ENCODE results near the gene MED13.
"Not testable (repeated sequence)": the region's sequence is repeated elsewhere in the genome, so short reads cannot be mapped to it uniquely, and the experiment has no call there.

Gene MED13

DNA sequence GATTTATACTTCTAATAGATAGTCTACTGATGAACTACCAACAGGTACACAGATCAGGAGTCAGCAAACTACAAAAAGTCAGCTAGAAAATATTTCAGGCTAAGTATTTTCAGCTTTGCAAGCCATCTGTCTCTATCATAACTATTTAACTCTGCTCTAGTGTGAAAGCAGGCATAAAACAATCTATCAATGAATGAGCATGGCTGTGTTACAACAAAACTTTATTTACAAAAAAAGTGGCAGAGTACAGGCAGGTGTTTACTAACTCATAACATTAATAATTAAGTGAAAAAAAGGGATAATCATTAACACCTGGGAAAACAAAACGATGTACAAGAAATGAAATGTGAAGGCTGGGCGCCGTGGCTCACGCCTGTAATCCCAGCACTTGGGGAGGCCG is 15.8 kb downstream of the MED13 start:
- no peak for DNase-seq

DNA sequence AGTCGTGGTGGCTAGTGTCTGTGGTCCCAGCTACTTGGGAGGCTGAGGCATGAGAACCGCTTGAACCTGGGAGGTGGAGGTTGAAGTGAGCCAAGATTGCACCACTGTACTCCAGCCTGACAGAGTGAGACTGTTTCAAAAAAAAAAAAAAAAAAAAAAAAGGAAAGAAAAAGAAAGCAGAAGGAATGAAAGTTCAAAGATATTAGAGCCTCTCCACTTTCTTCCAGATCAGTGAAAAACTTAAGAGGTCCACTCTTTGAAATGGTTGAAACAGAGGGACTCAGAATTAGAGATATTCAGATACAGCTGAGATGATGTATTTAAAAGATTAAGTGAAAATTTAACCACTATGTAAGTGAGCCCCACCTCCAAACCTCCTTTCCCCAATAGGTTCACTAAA is 16.8 kb downstream of the MED13 start:
- DNase-seq: no peak

DNA sequence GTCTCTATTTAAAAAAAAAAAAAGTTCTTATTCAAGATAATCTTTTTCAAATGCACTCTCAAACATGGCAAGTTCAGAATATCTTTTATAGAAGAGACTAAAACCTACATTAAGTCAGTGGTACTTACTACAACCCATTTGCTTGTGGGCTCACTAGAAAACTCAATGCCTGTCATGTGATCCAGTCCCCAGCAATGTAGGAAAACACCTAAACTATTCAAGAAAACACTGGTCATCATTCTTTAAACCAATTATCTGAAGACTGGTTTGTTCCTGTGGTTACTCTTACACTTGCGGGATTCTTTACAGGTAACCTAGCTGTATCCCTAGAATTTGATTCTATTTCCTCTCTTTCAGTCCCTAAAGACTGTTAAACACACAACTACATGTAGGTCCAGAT is 19.6 kb downstream of the MED13 start:
- DNase-seq: no peak

DNA sequence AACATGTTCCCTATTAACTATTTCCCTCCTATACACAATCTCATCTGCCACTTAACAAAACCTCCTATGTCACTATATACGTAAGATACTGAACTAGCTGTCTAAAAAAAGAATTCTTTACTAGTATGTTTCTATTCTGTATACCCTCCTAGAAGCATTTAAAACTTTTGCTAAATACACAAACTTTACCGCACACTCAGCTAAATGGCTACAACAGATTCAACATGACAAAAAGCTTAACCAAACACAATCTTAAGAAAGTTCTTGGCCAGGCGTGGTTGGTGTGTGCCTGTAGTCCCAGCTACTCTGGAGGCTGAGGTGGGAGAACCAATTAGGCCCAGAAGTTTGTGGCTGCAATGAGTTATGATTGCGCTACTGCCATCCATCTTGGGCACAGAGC is 20.0 kb downstream of the MED13 start:
- DNase-seq: no peak

DNA sequence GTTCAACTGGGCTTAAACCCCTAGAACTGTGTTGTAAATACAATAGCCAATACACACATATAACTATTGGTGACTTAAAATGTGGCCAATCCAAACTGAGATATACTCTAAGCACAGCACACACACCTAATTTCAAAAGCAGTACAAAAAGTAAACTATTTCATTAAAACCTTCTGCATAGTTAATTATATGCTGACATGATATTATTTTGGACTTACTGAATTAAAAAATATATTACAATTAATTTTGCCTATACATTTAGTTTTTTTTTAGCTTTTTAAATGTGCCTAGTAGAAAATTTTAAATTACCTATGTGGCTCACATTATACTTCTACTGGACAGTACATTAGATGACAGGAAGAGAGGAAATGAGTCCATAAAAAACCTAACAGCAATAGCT is 21.5 kb downstream of the MED13 start:
- DNase-seq: no peak

DNA sequence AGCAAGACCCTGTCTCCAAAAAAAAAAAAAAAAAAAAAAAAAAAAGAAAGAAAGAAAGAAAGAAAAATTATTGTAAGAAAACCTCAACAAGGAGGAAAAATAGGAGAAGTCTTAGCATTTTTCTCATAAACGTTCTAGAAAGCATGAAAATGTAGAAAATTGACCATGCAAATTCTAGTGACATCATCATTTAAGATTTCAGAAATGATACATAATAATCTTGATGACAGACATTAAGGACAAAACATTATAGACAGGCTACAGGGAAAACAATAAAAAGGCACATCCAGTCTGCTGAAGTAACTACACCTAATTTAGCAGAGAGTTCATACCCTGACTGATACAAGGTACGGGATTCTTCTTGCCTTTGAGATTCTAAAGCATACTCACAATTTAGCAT is 21.9 kb downstream of the MED13 start:
- DNase-seq: no peak

DNA sequence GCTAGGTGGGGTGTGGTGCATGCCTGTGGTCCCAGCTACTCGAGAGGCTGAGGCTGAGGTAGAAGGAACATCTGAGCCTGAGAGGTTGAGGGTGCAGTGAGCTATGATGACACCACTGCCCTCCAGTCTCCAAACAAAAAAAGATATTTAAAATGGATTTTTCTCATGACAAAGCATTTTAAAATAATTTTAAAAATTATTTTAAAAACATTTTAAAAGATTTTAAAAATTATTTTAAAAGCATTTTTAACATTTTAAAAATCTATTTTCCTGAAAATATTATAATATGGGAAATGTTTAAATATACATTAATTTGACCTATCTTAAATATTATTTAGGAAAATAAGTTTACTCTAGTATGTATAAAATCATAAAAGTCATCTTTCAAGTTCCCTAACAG is 26.8 kb downstream of the MED13 start:
- no peak for DNase-seq

DNA sequence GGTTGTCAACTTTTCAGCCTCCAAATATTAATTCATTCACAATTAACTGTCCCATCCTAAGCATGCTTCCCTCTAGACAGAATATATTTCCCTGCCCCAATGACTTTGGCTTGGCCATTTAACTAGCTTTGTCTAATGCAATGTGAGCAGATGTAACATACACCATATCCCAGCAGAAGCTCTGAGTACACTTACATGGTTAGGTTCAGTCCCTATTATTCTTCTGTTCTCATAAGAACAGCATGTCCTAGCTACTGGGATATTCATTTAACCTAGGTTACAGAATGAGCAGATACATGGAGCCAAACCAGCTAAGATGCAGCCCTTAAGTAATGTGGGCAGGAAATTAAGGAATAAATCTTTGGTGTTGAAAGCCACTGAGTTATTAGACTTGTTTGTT is 31.8 kb downstream of the MED13 start:
- DNase-seq: no peak

DNA sequence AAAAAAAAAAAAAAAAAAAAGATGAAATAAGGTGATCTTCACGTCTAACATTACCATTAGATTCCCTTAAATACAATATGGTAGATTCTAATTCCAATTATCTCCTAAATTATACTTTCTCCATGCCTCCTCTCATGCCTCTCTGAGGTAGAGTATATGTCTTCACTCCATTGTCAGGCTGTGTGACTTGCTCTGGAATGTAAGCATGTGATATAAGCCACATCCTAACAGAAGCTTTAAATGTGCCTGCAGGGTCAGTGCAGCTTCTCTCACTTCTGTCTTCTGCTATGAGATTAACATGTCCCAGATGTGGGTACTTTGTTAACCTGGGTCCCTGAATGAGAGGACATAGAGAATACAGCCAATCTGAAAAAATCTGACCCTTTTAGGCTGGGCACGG is 32.6 kb downstream of the MED13 start:
- DNase-seq: no peak

DNA sequence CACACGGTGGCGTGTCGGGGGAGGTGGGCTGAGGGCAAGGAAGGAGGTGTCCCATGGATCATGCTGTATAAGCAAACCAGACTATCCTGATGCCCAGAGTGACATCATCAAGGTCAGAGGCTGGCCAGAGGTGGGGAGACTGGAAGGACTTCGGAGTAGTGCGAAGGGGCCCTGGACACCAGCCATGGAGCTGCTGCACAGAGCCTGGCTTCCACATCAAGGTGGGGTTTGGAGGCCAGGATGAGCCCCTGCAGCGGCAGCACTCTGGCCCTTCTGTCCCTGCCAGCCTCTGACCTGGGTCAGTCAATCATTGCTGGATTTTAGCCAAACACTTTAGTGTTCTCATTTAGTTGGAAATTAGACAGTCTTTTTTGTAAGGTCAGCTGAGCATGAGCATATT is 34.8 kb downstream of the MED13 start:
- no peak for DNase-seq

DNA sequence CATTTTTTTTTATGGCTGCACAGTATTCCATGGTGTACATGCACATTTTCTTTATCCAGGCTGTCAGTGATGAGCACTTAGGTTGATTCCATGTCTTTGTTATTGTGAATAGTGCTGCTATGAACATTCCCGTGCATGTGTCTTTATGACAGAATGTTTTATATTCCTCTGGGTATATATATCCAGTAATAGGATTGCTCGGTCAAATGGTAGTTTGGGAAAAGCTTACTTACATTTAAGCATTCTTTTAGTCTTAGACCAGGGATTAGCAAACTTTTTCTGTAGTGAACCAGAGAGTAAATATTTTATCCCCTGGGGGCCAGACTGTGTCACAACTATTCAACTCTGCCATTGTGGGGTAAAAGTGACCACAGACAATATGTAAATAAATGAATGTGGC is 40.2 kb downstream of the MED13 start:
- no peak for DNase-seq

DNA sequence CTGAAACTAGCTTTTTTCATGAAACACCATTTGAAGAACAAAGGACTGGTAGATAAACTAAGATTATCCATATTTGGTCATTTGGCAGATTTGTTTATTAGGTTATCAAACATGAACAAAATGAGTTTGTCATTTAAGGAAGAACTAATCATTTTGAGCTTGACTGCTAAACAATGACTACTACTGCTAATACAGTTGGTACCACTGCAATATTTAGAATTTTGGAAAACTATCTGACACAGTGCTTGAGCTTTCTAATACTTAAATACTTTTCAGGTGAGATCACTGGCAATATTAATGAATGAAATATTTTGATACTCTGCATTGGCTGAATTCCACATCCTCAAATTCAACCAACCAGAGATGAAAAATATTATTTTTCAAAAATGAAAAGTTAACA is 47.2 kb downstream of the MED13 start:
- no peak for DNase-seq

DNA sequence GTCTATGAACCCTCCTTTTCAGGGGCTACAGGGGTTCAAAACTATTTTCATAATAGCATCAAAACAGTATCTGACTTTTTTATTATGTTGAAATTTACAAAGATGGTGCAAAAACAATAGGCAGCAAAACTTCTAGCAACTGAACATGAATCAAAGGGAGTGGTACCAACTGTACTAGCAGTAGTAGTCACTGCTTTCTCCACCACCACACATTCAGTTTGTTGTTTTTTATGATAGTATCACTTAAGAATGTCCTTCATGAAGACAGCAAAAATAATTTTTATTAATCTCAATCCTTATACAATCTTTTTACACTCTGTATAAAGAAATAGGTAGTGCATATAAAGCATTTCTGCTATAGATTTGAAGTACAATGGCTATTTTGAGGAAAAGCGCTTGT is 47.6 kb downstream of the MED13 start:
- no peak for DNase-seq

DNA sequence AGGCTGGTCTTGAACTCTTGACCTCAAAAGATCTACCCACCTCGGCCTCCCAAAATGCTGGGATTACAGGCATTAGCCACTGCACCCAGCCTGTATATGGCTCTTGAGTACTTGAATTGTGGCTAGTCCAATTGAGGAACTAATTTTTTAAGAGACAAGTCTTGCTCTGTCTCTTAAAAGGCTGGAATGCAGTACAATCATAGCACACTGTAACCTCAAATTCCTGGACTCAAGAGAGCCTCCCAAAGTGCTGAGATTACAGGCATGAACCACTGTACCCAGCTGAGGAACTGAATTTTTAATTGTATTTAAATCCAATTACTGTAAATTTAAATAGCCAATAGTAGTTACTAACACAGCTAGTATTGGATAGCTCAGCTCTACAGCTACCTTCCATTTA is 50.6 kb downstream of the MED13 start:
- no peak for DNase-seq

DNA sequence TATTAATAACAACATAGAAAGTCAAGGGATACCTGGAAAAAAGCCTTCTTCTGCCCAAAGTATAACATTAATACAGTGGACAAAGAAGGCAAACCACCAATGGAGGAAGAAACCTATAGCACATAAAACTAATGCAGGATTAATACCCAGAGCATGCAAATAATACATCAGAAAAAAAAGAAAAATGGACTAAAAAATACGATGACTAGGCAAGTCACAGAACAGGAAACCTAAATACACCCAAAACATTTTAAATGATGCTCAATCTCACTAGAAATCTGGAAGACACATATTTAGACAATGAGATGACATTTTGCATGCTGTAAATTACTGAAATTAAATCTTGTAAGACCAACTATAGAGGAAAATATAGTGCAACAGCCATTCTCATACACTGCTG is 55.9 kb downstream of the MED13 start:
- DNase-seq: no peak

DNA sequence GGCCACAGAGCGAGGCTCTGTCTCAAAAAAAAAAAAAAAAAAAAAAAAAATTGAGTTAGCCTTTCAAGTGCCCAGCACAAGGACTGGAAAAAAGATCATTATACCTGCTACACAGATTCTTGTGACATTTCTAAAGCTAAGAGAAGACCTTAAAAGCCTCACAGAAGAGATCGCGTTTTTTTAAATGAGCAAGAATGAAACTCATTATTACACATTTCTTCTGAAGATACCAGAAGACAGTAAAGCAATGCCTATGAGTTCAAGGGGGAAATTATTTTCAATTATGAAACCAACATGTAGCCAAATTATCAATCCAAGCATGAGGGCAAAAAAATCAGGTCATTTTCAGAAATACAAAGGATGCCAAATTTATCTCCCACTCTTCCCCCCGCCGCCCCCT is 56.8 kb downstream of the MED13 start:
- DNase-seq: no peak

DNA sequence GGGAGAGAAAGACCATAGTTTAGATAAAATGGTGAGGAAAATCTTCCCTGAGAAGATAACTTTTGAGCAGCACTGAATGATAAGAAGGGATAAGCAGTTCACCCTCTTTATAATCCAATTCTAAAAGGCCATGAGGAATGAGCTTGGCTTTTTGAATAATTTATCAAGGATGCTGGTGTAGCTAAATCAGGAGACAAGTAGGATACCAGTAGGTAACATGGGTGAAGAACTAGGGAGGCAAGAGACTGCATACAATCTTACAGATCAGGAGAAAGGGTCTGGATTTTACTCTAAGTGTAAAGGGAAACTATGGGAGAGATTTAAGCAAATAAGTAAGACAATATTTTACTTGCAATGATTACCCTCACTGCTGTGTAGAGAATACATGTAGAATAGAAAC is 60.7 kb downstream of the MED13 start:
- DNase-seq: no peak

DNA sequence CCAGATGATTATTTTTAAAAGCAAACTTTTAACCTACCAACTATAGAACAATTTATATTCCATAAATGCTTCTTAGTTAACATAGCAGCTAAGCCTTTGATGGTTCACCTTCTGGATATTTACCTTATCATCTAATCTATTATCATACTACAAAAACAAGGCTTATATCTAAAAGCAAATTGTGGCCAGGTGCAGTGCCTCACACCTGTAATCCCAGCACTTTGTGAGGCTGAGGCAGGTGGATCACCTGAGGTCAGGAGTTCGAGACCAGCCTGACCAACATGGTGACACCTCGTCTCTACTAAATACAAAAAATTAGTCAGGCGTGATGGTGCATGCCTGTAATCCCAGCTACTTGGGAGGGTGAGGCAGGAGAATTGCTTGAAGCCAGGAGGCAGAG is 61.9 kb downstream of the MED13 start:
- DNase-seq: not testable (repeated sequence)

DNA sequence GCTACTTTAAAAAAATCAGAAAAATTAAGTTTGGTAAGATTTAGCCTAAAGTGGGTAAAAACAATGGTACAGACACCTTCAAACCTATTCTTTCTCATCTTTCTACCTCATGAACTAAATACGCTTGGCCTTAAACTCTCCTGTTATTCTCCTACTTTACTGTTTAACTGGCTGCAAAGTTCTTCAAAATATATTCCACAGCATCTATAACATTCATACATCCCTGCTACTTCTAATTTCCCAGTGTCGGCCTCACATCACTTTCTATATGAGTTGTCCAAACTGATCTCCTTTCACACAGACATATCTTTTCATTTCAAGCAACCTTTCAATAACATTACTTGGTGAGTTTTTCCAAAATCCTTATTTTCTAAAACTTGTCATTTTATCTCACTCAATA is 64.0 kb downstream of the MED13 start:
- DNase-seq: no peak

DNA sequence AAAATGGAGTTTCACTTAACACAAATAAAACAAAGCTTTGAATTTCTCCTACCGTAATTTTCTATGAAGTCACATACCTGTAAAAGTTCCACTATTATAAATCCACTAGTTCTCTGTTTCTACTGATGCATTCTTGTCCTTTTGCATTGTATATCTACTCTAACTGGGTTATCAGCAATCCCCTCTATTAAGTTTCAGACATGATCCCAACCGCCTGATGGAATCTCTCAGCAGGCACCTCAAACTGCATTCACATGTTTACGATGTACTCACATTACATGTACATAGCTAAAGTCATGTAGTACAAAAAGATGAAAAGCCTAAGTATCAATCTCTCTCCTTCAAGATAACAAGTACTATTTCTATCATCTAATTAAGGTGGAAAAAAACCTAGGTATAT is 64.9 kb downstream of the MED13 start:
- no peak for DNase-seq

DNA sequence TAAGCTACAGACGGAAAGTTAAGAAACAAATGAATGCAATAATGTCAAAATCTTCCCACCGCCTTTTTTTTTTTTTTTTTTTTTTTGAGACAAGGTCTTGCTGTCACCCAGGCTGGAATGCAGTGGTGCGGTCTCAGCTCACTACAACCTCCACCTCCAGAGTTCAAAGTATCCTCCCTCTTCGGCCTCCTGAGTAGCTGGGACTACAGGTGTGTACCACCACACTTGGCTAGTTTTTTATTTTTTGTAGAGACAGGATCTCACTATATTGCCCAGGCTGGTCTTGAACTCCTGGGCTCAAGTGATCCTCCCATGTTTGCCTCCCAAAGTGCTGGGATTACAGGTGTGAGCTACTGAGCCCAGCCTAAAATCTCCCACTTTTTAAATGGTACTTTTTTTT is 66.5 kb downstream of the MED13 start:
- not testable (repeated sequence) for DNase-seq

DNA sequence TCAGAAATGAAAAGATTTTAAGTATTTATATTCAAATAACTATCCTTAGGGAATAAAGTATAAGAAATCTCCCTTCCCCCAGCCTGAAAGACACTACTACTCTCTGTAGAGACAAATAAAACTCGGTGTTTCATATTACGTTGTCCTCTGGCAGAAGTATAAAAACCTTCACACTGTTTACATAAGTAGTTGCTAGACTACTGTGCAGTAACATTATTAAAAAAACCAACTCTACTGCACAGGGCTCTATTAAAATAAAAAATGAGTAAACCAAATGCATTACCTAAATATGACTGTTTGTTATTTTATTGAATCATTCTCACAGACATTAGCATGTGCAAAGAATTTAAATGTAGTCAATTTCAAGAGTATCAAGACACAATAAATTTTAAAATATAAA is 67.4 kb downstream of the MED13 start:
- DNase-seq: no peak

DNA sequence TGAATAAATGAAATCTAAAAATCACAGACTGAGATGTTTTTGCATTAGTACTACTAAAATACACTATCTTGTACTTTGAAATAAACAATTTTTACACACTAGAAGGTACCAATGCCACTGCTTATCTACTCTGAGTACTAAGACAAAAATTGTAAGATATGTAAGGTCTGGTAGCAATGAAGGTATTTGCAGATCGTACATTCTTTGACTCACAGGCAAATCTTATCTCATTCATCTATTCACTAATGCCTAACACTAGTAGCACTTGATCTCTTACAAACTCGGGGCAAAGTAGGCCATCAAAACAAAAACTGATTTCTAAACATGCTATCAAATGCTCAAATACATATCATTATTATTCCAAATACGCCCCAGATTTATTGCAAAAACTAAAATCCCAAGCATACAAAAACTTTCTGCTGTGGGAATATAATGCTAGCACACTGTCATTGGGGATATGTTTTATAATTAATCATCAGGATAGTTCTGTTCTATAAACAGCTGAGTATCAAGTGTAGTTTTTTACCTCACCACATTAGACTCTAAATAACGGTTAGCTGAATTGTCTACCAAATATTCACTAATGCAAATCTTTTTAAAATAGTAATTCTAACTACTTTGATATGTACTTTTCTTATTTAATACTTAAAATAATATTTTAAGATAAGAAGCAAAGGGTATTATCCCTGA is 68.0 kb downstream of the MED13 start:
- DNase-seq: no peak

DNA sequence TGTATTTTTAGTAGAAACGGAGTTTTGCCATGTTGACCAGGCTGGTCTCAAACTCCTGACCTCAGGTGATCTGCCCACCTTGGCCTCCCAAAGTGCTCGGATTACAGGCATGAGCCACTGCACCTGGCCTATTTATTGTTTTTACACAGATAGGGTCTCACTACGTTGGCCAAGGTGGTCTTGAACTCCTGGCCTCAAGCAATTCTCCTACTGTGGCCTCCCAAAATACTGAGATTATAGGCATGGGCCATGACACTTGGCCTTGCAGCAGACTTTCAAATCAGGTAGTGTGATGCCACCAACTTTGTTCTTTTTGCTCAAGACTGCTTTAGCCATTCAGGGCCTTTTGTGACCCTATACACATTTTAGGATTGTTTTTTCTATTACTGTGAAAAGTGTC is 75.6 kb downstream of the MED13 start:
- DNase-seq: no peak

DNA sequence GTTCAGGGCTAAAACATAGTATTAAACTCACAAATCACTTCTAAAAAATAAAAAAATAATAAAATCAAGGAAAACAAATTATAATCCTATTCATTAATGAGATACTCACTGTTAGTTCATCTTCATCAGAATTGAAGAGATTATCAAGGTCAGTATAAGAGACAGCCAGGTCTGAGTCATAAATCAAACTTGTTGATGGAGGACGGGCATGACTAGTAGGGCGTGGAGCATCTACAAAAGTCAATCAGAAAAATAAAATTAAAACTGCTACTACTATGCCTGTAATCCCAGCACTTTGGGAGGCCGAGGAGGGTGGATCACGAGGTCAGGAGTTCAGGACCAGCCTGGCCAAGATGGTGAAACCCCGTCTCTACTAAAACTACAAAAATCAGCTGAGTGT is 78.2 kb downstream of the MED13 start:
- DNase-seq: no peak

DNA sequence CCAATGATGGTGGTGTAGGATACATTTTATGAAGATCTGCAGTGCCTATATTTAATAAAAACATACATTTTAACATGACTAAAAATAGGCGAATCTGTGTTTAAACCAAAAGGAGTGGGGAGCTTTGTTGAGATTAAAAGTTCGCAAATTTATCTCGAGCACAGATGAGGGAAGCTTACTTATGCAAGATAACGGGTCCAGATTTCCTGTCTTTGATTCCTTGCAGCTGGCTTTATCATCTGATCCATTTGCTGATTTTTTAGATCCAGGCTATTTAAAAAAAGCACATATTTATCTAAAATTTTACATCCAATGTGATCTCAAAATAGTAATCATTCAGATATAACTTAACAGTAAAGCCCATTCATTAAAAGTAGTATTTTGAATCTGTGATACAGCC is 80.3 kb downstream of the MED13 start:
- no peak for DNase-seq
